ENCODE measurements around the gene GALNT2. TPM values are rescaled to one million over a fixed set of nuclear protein-coding genes. Genes with fewer than 3 reads are reported as not detected.

The GALNT2 gene
- polyA plus RNA-seq, 2 of the 4 experiments (the other 2 are of a cell fraction) = 66.9 to 114 TPM

DNA sequence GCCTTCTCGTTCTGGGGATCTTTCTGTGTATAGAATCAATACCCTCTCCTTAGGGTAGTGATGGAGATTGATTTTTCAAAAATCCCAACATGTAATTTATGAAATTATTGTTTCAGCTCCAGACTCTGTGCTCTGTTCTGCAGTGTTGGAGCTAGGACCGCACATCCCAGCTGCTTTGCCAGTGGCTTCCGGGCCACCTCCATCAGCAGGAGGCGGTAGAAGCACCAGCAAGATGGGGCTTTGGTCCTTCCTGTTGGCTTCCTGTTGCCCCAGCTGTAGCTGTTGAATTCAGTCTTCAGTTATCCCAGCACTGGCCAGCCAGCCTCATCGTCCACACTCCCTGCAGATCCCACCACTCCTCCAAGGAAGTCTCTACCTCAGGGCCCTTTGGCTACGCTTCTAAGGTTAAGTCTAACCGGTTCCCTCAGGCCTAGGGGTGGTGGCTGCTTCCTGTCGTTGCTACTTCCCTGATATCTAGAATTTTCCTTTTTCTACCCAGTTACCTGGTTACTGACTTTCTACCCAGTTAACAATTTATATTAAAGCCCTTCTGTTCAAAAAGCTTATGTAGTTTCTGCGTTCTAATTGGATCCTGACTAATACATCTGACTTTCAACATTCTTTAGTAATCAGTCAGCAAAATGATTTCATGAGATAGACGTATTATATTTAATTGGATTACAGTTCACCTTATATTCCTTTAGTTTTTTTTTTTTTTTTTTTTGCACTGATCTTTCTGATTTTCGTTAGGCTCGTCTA, 24.6 kb downstream of the GALNT2 start:
- ATAC-seq (no peak), DNase-seq (ENCODE audit: low read depth in 1 of 2, low spot score in 1 of 2) (no peak), FAIRE-seq (no peak)
- TF ChIP-seq EP300 (IDR thresholded peaks at IDR 0.05) (no peak), RCOR1 (IDR thresholded peaks at IDR 0.05; ENCODE audit: low read depth, low read length) (no peak), RNF2 (IDR thresholded peaks at IDR 0.05; ENCODE audit: borderline replicate concordance, low read depth) (no peak), CHD2 (IDR thresholded peaks at IDR 0.05; ENCODE audit: low read length, partially characterized antibody) (no peak), POLR2A (IDR thresholded peaks at IDR 0.05; ENCODE audit: low read length) (no peak), MYC (IDR thresholded peaks at IDR 0.05; ENCODE audit: borderline replicate concordance, low read length) (no peak), HDAC2 (IDR thresholded peaks at IDR 0.05) (no peak), ZC3H11A (IDR thresholded peaks at IDR 0.05) (no peak), RARB (CRISPR knock-in tag; IDR thresholded peaks at IDR 0.05) (no peak), CHD4 (IDR thresholded peaks at IDR 0.05; ENCODE audit: borderline replicate concordance) (no peak), CEBPB (IDR thresholded peaks at IDR 0.05) (no peak)
- TF ChIP-seq, protein P1, sequence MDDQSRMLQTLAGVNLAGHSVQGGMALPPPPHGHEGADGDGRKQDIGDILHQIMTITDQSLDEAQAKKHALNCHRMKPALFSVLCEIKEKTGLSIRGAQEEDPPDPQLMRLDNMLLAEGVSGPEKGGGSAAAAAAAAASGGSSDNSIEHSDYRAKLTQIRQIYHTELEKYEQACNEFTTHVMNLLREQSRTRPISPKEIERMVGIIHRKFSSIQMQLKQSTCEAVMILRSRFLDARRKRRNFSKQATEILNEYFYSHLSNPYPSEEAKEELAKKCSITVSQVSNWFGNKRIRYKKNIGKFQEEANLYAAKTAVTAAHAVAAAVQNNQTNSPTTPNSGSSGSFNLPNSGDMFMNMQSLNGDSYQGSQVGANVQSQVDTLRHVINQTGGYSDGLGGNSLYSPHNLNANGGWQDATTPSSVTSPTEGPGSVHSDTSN (IDR thresholded peaks at IDR 0.05) = no peak
- TF ChIP-seq, protein P2, sequence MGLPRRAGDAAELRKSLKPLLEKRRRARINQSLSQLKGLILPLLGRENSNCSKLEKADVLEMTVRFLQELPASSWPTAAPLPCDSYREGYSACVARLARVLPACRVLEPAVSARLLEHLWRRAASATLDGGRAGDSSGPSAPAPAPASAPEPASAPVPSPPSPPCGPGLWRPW (IDR thresholded peaks at IDR 0.05) = no peak
- TF ChIP-seq, protein P3, sequence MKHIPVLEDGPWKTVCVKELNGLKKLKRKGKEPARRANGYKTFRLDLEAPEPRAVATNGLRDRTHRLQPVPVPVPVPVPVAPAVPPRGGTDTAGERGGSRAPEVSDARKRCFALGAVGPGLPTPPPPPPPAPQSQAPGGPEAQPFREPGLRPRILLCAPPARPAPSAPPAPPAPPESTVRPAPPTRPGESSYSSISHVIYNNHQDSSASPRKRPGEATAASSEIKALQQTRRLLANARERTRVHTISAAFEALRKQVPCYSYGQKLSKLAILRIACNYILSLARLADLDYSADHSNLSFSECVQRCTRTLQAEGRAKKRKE (CRISPR knock-in tag; IDR thresholded peaks at IDR 0.05; ENCODE audit: low read depth) = no peak
- TF ChIP-seq, protein P4, sequence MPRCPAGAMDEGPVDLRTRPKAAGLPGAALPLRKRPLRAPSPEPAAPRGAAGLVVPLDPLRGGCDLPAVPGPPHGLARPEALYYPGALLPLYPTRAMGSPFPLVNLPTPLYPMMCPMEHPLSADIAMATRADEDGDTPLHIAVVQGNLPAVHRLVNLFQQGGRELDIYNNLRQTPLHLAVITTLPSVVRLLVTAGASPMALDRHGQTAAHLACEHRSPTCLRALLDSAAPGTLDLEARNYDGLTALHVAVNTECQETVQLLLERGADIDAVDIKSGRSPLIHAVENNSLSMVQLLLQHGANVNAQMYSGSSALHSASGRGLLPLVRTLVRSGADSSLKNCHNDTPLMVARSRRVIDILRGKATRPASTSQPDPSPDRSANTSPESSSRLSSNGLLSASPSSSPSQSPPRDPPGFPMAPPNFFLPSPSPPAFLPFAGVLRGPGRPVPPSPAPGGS (IDR thresholded peaks at IDR 0.05) = no peak
- TF ChIP-seq, protein P5, sequence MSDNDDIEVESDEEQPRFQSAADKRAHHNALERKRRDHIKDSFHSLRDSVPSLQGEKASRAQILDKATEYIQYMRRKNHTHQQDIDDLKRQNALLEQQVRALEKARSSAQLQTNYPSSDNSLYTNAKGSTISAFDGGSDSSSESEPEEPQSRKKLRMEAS (IDR thresholded peaks at IDR 0.05) = no peak
- TF ChIP-seq, protein P6, sequence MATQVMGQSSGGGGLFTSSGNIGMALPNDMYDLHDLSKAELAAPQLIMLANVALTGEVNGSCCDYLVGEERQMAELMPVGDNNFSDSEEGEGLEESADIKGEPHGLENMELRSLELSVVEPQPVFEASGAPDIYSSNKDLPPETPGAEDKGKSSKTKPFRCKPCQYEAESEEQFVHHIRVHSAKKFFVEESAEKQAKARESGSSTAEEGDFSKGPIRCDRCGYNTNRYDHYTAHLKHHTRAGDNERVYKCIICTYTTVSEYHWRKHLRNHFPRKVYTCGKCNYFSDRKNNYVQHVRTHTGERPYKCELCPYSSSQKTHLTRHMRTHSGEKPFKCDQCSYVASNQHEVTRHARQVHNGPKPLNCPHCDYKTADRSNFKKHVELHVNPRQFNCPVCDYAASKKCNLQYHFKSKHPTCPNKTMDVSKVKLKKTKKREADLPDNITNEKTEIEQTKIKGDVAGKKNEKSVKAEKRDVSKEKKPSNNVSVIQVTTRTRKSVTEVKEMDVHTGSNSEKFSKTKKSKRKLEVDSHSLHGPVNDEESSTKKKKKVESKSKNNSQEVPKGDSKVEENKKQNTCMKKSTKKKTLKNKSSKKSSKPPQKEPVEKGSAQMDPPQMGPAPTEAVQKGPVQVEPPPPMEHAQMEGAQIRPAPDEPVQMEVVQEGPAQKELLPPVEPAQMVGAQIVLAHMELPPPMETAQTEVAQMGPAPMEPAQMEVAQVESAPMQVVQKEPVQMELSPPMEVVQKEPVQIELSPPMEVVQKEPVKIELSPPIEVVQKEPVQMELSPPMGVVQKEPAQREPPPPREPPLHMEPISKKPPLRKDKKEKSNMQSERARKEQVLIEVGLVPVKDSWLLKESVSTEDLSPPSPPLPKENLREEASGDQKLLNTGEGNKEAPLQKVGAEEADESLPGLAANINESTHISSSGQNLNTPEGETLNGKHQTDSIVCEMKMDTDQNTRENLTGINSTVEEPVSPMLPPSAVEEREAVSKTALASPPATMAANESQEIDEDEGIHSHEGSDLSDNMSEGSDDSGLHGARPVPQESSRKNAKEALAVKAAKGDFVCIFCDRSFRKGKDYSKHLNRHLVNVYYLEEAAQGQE (IDR thresholded peaks at IDR 0.05) = no peak
- peak overlapping the region; percentile 9; the same call in 1 of the 3 replicates for H3K4me2 ChIP-seq
- CTCF ChIA-PET = interaction anchor here (0.7 to 5.3 kb wide), 4 partner anchors 8 to 671 kb away, joined by 3 to 25 read pairs (median 4); no protein-coding TSS in a partner anchor
- POLR2A ChIA-PET = interaction anchor here (0.6 kb wide), 1 partner anchor 14 kb away, joined by 4 read pairs; no protein-coding TSS in a partner anchor
- no peaks in the 10 kb centered on the region for H3K9me3 ChIP-seq
- H3K4me3 ChIP-seq = no peak overlapping the region
- 88% methylated on average over 12 of the region's 12 CpGs for WGBS (ENCODE audit: missing lambda C conversion rate)
- H3K27ac ChIP-seq = peak overlapping the region; percentile 40 to 94; a peak in 5 of 6 replicates
- peaks cover 58% of the 10 kb centered on the region for H3K4me1 ChIP-seq

DNA sequence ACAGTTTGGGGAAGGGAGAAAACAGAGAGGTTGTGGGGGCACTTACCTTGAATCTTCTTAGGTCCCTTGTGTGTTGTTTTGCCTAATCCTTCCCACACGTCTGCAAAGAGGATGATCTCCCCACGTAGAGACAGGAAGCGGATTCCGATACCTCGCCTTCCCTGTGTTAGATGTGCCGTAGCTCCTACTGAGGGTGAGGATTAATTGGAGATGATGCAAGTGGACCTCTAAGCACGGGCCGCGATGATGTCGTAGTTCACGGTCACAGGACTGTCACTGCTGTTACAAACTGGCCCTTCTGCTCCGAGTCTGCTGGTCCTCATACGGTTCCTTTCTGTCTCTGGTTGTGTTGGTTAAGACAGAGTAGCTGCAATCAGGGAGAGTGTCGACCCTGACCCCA, 27.7 kb downstream of the GALNT2 start:
- CTCF ChIA-PET = interaction anchor here (2.0 to 5.3 kb wide), 2 partner anchors 10 to 15 kb away, joined by 4 to 25 read pairs; no protein-coding TSS in a partner anchor
- 91% methylated on average over 14 of the region's 14 CpGs for WGBS (ENCODE audit: missing lambda C conversion rate)
- no peak for TF ChIP-seq NFE2L2 (conservative IDR thresholded peaks at IDR 0.05; ENCODE audit: low read length)
- no peak for TF ChIP-seq POLR2AphosphoS2 (conservative IDR thresholded peaks at IDR 0.05; ENCODE audit: low read length)
- TF ChIP-seq TFCP2L1 (CRISPR knock-in tag; IDR thresholded peaks at IDR 0.05) = no peak
- TF ChIP-seq EHMT2 (IDR thresholded peaks at IDR 0.05; ENCODE audit: low read depth) = no peak
- no peak for TF ChIP-seq EP300 (IDR thresholded peaks at IDR 0.05)
- no peak for TF ChIP-seq HOXB13 (CRISPR knock-in tag; IDR thresholded peaks at IDR 0.05; ENCODE audit: low read depth)
- no peak for TF ChIP-seq JUNB (IDR thresholded peaks at IDR 0.05)
- no peak for TF ChIP-seq CHD4 (IDR thresholded peaks at IDR 0.05; ENCODE audit: borderline replicate concordance)
- TF ChIP-seq, protein P5 (IDR thresholded peaks at IDR 0.05) = no peak
- no peak for TF ChIP-seq RARB (CRISPR knock-in tag; IDR thresholded peaks at IDR 0.05)
- TF ChIP-seq RCOR1 (IDR thresholded peaks at IDR 0.05; ENCODE audit: low read depth, low read length) = no peak
- TF ChIP-seq MYC (IDR thresholded peaks at IDR 0.05; ENCODE audit: borderline replicate concordance, low read length) = no peak
- no peak for TF ChIP-seq SREBF2 (IDR thresholded peaks at IDR 0.05)
- no peak for TF ChIP-seq FOSL2 (IDR thresholded peaks at IDR 0.05)
- no peak for TF ChIP-seq FOSL2 (CRISPR knock-in tag; IDR thresholded peaks at IDR 0.05)
- TF ChIP-seq FOSB (CRISPR knock-in tag; IDR thresholded peaks at IDR 0.05) = no peak
- TF ChIP-seq ESRRA (IDR thresholded peaks at IDR 0.05; ENCODE audit: borderline replicate concordance, low read length) = no peak
- no peak for TF ChIP-seq SMC3 (IDR thresholded peaks at IDR 0.05)
- no peak for TF ChIP-seq ZC3H11A (IDR thresholded peaks at IDR 0.05)

More for the DNA sequence above, 27.7 kb downstream of the GALNT2 start:
- Histone ChIP-seq H3K4me3 (no peak overlapping the region), H3K27ac (peak overlapping the region in 1 of 2 experiments; percentile 31; a peak in 1 of 6 replicates), H3K9me3 (no peaks in the 10 kb centered on the region), H3K4me1 (peaks cover 27% of the 10 kb centered on the region), H3K4me2 (no peak overlapping the region)
- FAIRE-seq (no peak), DNase-seq (ENCODE audit: low read depth in 1 of 2, low spot score in 1 of 2) (no peak), ATAC-seq (no peak)
- POLR2A ChIA-PET = no interaction called here

All from A549 (cell line).